Thymus (tissue), 11 donors: ENCODE measurements around the gene DKKL1. TPM values are rescaled to one million over a fixed set of nuclear protein-coding genes. Genes with fewer than 3 reads are reported as not detected.
A peak's percentile ranks its signal among the peaks of the same experiment; 100 is the strongest.

Experiments used
- DNase-seq, 9 donors: peaks; one replicate each; pipeline ENCODE4 v3.0.0-alpha.2; 2013; ENCODE audit warnings: low spot score in 9 of 9, low read depth in 6 of 9, missing footprints in 1 of 9
- H3K27ac ChIP-seq, 2 donors: one replicate each; pipeline ENCODE4 v1.5.1; 2013; ENCODE audit warnings: control low read depth in 1 of 2, low read depth in 1 of 2, low read length in 1 of 2, mild to moderate bottlenecking in 1 of 2, moderate library complexity in 1 of 2
- H3K27me3 ChIP-seq, 2 donors: one replicate each; pipeline ENCODE4 v1.5.1; 2013; ENCODE audit warnings: low read length in 1 of 2; ENCODE audit not compliant: control insufficient read depth in 2 of 2, insufficient read depth in 1 of 2
- H3K36me3 ChIP-seq, 2 donors: one replicate each; pipeline ENCODE4 v1.5.1; 2013; ENCODE audit warnings: low read length in 1 of 2, mild to moderate bottlenecking in 1 of 2, moderate library complexity in 1 of 2; ENCODE audit not compliant: control insufficient read depth in 2 of 2, insufficient read depth in 2 of 2
- H3K4me1 ChIP-seq, 2 donors: one replicate each; pipeline ENCODE4 v1.5.1; 2013; ENCODE audit warnings: low read length in 2 of 2; ENCODE audit not compliant: control insufficient read depth in 2 of 2, insufficient read depth in 2 of 2
- H3K4me3 ChIP-seq, 2 donors: one replicate each; pipeline ENCODE4 v1.5.1; 2013; ENCODE audit warnings: low read length in 2 of 2, control low read depth in 1 of 2, mild to moderate bottlenecking in 1 of 2
- H3K9me3 ChIP-seq, 2 donors: one replicate each; pipeline ENCODE4 v1.5.1; 2013; ENCODE audit warnings: low read length in 1 of 2, mild to moderate bottlenecking in 1 of 2; ENCODE audit not compliant: control insufficient read depth in 2 of 2, insufficient read depth in 1 of 2
- WGBS: extraction: QIAGEN DNeasy Blood & Tissue Kit; methylation state at CpG from one replicate; pipeline ENCODE4 v1.1.7; 2013; 5-methylcytosine and 5-hydroxymethylcytosine counted together
- polyA plus RNA-seq: library from polyadenylated mRNA; stranded (reverse); fragments of 200-250 nt; gene quantifications from one replicate; pipeline ENCODE4 v1.2.3, GENCODE V29; 2013
- total RNA-seq: library from RNA; stranded (reverse); fragments of 120-200 nt; gene quantifications from one replicate; pipeline ENCODE4 v1.2.4, GENCODE V29; 2013
- donor health status: healthy.

The DKKL1 gene
- total and polyA plus RNA-seq, 2 donors = 0.14 to 0.21 TPM

DNA sequence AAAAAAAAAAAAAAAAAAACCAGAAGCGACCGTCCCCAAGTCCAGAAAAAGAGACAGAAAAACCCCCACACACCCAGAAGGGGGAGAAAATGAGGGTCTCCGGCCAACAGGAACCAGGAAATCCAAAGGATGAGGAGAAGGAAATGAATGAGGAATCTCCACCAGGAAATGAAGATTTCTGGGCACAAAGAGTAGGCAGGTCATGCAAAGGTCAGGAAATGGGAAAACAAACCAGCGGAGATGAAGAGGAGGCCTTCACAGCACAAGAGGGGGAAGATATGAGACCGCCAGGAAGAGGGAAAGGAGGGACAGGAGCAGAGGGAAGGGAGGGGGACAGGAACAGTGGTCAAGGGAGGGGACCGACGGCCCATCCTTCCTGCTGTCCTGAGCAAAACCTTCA is 7.3 kb upstream of the DKKL1 start:
- H3K4me3 ChIP-seq = no peak overlapping the region
- no peak for DNase-seq
- H3K36me3 ChIP-seq = no peaks in the 10 kb centered on the region
- H3K27ac ChIP-seq = no peak overlapping the region
- 83% methylated on average over 7 of the region's 7 CpGs for WGBS
- peaks cover 11 to 58% of the 10 kb centered on the region in 2 donors for H3K27me3 ChIP-seq
- H3K9me3 ChIP-seq = peaks cover 0 to 3% of the 10 kb centered on the region in 2 donors
- H3K4me1 ChIP-seq = peaks cover 0 to 4% of the 10 kb centered on the region in 2 donors

DNA sequence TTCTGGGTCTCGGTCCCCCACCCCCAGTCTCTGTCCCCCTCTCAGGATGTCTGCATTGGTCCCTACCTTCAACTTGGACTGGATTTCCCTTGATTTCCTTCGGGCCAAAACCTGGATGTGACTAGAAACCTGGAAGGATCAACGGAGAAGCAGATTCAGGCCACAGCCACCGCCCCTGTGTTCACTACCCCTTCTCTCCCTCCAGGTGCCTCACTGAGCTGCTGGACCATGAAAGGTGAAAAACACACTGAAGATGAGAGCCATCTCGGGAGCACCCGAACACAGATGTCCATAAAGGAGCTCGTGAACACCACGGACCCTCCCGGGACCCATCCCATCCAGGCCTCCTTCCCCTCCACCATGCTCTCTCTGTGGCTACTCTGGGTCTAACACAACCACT is 6.5 kb upstream of the DKKL1 start:
- WGBS = 92% methylated on average over 9 of the region's 9 CpGs
- Histone ChIP-seq H3K36me3 (no peaks in the 10 kb centered on the region), H3K4me1 (peaks cover 0 to 9% of the 10 kb centered on the region in 2 donors), H3K27ac (no peak overlapping the region), H3K4me3 (no peak overlapping the region), H3K27me3 (peaks cover 20 to 67% of the 10 kb centered on the region in 2 donors), H3K9me3 (peaks cover 0 to 3% of the 10 kb centered on the region in 2 donors)
- no peak for DNase-seq

DNA sequence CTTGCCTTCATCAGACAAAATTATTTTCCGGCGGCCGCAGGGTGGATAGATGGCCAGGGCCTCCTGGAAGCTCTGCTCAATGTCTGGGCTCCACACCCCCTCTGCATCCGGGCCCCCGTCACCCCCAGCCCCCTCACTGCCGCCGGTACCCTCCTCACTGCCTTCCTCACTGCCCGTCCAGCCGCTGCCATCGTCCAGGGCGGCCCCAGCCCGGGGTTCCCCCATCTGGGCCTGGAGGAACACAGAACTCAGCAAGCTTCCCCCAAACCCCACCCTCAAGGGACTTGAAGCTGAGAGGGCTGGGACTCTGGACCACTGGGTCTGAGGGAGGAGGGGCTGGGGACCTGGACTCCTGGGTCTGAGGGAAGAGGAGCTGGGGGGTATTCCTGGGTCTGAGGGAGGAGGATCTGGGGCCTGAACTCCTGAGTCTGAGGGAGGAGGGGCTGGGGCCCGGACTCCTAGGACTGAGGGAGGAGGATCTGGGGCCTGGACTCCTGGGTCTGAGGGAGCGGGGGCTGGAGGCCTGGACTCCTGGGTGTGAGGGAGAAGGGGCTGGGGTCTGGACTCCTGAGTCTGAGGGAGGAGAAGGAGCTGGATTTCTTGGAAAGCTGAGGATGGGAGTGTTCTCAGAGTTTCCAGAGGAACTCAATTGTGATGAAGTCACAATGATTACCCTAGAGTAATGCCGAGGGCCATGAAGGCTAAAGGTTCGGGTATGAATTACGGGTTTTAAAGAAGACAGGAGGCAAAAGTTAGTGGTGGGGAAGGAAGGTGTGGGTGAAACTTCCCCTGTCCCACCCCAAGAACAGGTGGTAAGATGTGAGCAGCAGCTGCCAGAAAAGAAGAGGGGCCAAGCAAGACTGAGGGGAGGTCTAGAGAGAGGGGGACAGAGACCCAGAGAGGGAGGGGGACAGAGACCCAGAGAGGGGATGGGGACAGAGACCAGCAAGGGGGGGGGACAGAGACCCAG is 3.5 kb upstream of the DKKL1 start:
- DNase-seq = no peak
- no peak overlapping the region for H3K4me3 ChIP-seq
- peaks cover 41 to 90% of the 10 kb centered on the region in 2 donors for H3K27me3 ChIP-seq
- 80% methylated on average over 17 of the region's 17 CpGs for WGBS
- no peak overlapping the region for H3K27ac ChIP-seq
- peaks cover 4 to 8% of the 10 kb centered on the region in 2 donors for H3K9me3 ChIP-seq
- peaks cover 0 to 23% of the 10 kb centered on the region in 2 donors for H3K4me1 ChIP-seq
- H3K36me3 ChIP-seq = no peaks in the 10 kb centered on the region

DNA sequence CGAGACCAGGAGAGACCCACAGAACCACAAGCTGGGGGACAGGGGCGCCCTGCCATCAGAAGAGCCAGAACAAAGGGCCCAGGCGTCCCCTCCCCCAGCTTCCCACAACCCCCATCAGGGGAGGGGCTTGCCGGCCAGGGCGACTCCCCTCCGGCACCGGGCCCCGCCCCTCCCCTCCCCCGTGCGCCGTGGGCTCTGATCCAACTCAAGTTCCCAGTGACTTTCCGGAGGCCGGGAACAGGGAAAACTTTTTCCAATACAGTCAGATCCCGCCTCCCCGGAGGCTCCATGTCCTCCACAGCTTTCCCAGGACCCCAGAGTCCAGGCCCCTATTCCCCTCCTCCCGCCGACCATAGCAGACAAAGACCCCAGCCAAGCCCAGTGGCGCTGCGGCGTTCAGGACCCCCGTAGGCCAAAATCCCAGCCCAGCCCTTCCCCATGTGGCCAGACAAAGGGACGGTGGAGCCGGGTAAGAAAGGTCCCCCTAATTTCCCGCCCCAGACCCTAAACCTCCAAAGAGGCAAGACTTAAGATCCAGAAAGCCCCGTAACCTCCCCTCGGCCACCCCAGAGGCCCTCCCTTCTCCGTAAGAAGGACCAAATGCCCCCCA is 2.1 kb upstream of the DKKL1 start:
- 13% methylated on average over 27 of the region's 27 CpGs for WGBS
- Histone ChIP-seq H3K9me3 (peaks cover 4 to 8% of the 10 kb centered on the region in 2 donors), H3K36me3 (no peaks in the 10 kb centered on the region), H3K27me3 (peaks cover 41 to 86% of the 10 kb centered on the region in 2 donors), H3K4me1 (peaks cover 0 to 19% of the 10 kb centered on the region in 2 donors), H3K27ac (peak overlapping the region; percentile 25 to 74), H3K4me3 (peak overlapping the region; percentile 19 to 33)
- DNase-seq = no peak

DNA sequence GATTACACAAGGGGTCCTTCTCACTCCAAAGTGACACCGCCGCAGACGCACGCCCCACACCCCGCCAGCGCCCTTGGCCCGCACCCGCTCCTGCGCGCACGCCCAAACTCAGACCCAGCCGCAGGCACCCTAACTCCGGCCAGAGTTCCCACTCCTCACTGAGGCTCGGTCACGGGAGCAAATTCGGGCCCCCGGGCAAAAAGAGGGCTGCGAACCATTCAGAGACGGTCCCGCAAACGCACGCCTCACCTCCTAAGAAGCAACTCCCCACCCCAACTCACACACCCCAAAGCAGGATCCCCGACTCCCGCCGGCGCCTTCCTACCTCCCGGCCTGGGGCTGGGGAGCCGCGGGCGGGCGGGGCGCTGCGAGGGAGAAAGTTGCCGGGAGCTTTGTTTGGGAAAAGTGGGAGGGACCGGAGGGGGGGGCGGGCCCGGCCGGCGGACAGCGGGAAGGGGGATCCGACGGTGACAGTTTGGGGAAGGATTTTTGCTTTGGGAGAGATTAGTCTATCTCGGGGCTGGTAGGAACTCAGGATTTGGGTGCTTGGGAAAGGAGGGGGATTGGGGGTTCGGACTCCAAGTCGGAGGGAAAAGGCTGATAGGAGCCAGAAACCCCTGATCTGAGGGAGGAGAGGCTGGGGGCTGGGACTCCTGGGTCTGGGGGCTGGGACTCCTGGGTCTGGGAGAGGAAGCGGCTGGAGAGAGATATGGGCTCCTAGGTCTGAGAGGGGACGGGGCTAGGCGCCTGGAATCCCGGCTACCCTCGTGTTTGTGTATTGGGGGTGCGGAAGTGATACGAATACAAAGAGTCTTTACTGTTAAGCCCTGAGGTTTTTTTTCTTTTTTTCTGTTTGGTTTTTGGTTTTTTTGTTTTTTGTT is 1.4 kb upstream of the DKKL1 start, which contains the start of gene TEAD2:
Gene TEAD2 (minus strand): TSS at position 369 of the 881 bp plus-strand sequence. CDS start 2,341 bp downstream, outside the sequence.
- peak within 1 kb of the TSS; percentile 25 to 74 for H3K27ac ChIP-seq
- no peak for DNase-seq
- no peaks in the 10 kb centered on the region for H3K36me3 ChIP-seq
- peaks cover 4 to 8% of the 10 kb centered on the region in 2 donors for H3K9me3 ChIP-seq
- peak within 1 kb of the TSS; percentile 24 to 33 for H3K4me3 ChIP-seq
- peaks cover 0 to 19% of the 10 kb centered on the region in 2 donors for H3K4me1 ChIP-seq
- 3% methylated on average over 52 of the region's 52 CpGs for WGBS
- H3K27me3 ChIP-seq = peaks cover 41 to 83% of the 10 kb centered on the region in 2 donors

DNA sequence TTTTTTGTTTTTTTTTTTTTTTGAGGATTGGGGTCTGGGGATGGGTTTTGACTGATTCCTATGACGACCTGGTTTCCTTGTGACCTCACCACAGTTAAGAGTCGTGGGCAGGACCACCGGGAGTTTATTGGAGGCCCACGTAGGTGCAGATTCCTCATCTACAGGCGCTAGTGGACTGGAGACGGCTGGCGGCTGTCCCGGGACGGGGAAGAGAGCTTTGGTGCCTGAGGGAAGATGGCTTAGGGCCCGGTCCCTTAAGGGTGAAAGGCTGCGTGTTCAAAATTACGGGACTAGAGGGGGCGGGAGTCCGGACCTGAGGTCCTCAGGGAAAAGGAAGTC is 779 bp upstream of the DKKL1 start:
- Histone ChIP-seq H3K36me3 (no peaks in the 10 kb centered on the region), H3K27ac (peak overlapping the region in 1 of 2 donors; percentile 33), H3K4me1 (peaks cover 0 to 19% of the 10 kb centered on the region in 2 donors), H3K4me3 (no peak overlapping the region), H3K9me3 (peaks cover 4 to 8% of the 10 kb centered on the region in 2 donors), H3K27me3 (peaks cover 41 to 82% of the 10 kb centered on the region in 2 donors)
- DNase-seq = no peak
- 2% methylated on average over 14 of the region's 14 CpGs for WGBS

DNA sequence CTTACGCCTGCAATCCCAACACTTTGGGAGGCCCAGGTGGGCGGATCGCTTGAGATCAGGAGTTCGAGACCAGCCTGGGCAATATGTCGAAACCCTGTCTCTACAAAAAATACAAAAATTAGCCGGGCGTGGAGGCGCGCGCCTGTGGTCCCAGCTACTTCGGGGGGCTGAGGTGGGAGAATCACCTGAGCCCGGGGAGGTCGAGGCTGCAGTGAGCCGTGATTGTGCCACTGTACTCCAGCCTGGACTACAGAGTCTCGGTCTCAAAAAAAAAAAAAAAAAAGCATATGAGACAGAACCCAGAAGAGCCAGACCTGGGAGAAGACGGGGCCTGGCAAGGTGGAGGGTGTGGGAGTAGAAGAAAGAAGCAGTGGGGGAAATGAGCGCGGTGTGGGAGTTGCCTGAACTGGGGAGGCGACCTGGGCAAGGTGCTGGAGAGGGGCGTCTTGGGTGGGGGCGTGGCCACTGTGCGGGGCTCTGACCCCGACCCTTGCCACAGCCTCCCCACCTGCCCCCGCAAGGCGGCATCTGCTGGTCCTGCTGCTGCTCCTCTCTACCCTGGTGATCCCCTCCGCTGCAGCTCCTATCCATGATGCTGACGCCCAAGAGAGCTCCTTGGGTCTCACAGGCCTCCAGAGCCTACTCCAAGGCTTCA is 533 bp downstream of the DKKL1 start:
- no peak overlapping the region for H3K4me3 ChIP-seq
- DNase-seq = no peak

DNA sequence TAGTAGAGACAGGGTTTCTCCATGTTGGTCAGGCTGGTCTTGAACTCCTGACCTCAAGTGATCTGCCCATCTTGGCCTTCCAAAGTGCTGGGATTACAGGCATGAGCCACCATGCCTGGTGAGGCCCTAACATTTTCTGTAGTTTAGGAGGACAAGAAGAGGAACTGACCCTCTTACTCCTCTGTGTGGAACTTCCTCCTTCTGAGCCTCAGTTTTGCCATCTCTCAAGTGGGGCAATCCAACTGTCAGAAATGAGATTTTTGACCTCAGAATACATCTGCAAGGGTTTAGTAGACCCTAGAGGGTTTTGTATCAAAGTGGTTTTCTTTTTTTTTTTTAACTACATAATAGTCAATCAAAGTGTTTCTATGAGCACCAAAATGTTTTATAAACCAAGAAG is 2.4 kb downstream of the DKKL1 start:
- no peaks in the 10 kb centered on the region for H3K36me3 ChIP-seq
- peaks cover 0 to 19% of the 10 kb centered on the region in 2 donors for H3K4me1 ChIP-seq
- peaks cover 34 to 60% of the 10 kb centered on the region in 2 donors for H3K27me3 ChIP-seq
- no peak overlapping the region for H3K4me3 ChIP-seq
- peaks cover 8 to 20% of the 10 kb centered on the region in 2 donors for H3K9me3 ChIP-seq
- no peak for DNase-seq
- no peak overlapping the region for H3K27ac ChIP-seq

More for the DNA sequence above, 533 bp downstream of the DKKL1 start:
- H3K27me3 ChIP-seq = peaks cover 41 to 76% of the 10 kb centered on the region in 2 donors
- peaks cover 4 to 9% of the 10 kb centered on the region in 2 donors for H3K9me3 ChIP-seq
- H3K27ac ChIP-seq = no peak overlapping the region
- H3K4me1 ChIP-seq = peaks cover 0 to 19% of the 10 kb centered on the region in 2 donors
- H3K36me3 ChIP-seq = no peaks in the 10 kb centered on the region
- 71% methylated on average over 27 of the region's 27 CpGs for WGBS
